Measurements from ENCODE around the gene RNF227.

RNF227 gene

GRCh38 chr17:7912927-7913524 is 3.1 kb downstream of the RNF227 start:
- Mint-ChIP-seq H3K9me3 (no peaks in the 10 kb centered on the region), H3K36me3 (ENCODE audit: low read depth) (peaks cover 61% of the 10 kb centered on the region), H3K4me3 (no peak overlapping the region), H3K27ac (peak overlapping the region; percentile 71), H3K4me1 (ENCODE audit: low read depth) (peaks cover 35% of the 10 kb centered on the region), H3K27me3 (no peaks in the 10 kb centered on the region)
- DNase-seq = no peak

GRCh38 chr17:7911116-7911515 is 5.0 kb downstream of the RNF227 start:
- peak overlapping the region; percentile 87 for H3K27ac Mint-ChIP-seq

GRCh38 chr17:7910711-7911110 is 5.4 kb downstream of the RNF227 start:
- peaks cover 85% of the 10 kb centered on the region for H3K36me3 Mint-ChIP-seq (ENCODE audit: low read depth)
- peak overlapping the region; percentile 87 for H3K27ac Mint-ChIP-seq
- no peak overlapping the region for H3K4me3 Mint-ChIP-seq
- DNase-seq = no peak
- H3K9me3 Mint-ChIP-seq = no peaks in the 10 kb centered on the region
- H3K4me1 Mint-ChIP-seq (ENCODE audit: low read depth) = peaks cover 24% of the 10 kb centered on the region
- H3K27me3 Mint-ChIP-seq = no peaks in the 10 kb centered on the region

More at GRCh38 chr17:7911116-7911515, 5.0 kb downstream of the RNF227 start:
- Mint-ChIP-seq H3K9me3 (no peaks in the 10 kb centered on the region), H3K27me3 (no peaks in the 10 kb centered on the region), H3K4me3 (no peak overlapping the region), H3K4me1 (ENCODE audit: low read depth) (peaks cover 24% of the 10 kb centered on the region), H3K36me3 (ENCODE audit: low read depth) (peaks cover 81% of the 10 kb centered on the region)
- no peak for DNase-seq

DNA sequence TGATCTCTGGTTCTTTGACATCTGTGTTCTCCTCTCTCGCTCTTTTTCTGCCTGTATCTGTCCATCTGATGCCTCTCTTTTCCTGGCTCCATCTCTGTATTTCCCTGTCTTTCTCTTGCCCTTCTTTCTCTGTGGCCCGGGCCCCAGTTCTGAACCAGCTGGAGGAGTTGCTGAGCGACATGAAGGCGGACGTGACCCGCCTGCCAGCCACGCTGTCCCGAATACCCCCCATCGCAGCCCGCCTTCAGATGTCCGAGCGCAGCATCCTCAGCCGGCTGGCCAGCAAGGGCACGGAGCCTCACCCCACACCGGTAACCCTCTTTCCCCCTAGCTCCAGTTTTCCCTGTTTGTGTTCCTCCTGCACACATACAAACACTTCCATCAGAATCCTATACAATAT is 5.8 kb downstream of the RNF227 start:
- Mint-ChIP-seq H3K36me3 (ENCODE audit: low read depth) (peaks cover 85% of the 10 kb centered on the region), H3K27me3 (no peaks in the 10 kb centered on the region), H3K27ac (peak overlapping the region; percentile 15), H3K4me1 (ENCODE audit: low read depth) (peaks cover 20% of the 10 kb centered on the region), H3K9me3 (no peaks in the 10 kb centered on the region), H3K4me3 (no peak overlapping the region)
- DNase-seq = no peak

- Mint-ChIP-seq H3K36me3 (ENCODE audit: low read depth) (peaks cover 89% of the 10 kb centered on the region), H3K27me3 (no peaks in the 10 kb centered on the region), H3K9me3 (no peaks in the 10 kb centered on the region), H3K27ac (peak overlapping the region; percentile 15), H3K4me1 (ENCODE audit: low read depth) (peaks cover 9% of the 10 kb centered on the region), H3K4me3 (no peak overlapping the region)
- no peak for DNase-seq
Observed at GRCh38 chr17:7909089-7909488, 7.0 kb downstream of the RNF227 start.

GRCh38 chr17:7903154-7904103 is 12.7 kb downstream of the RNF227 start:
- Mint-ChIP-seq H3K27me3 (no peaks in the 10 kb centered on the region), H3K36me3 (ENCODE audit: low read depth) (peaks cover 98% of the 10 kb centered on the region)
- DNase-seq = no peak

GRCh38 chr17:7897773-7898172 is 18.3 kb downstream of the RNF227 start:
- no peaks in the 10 kb centered on the region for H3K9me3 Mint-ChIP-seq
- peaks cover 16% of the 10 kb centered on the region for H3K4me1 Mint-ChIP-seq (ENCODE audit: low read depth)
- peak overlapping the region; percentile 81 for H3K27ac Mint-ChIP-seq
- peak; percentile 28 for DNase-seq
- no peaks in the 10 kb centered on the region for H3K27me3 Mint-ChIP-seq
- H3K36me3 Mint-ChIP-seq (ENCODE audit: low read depth) = peaks cover 95% of the 10 kb centered on the region
- no peak overlapping the region for H3K4me3 Mint-ChIP-seq

More at GRCh38 chr17:7903154-7904103, 12.7 kb downstream of the RNF227 start:
- Mint-ChIP-seq H3K27ac (peak overlapping the region; percentile 74), H3K4me1 (ENCODE audit: low read depth) (no peaks in the 10 kb centered on the region), H3K4me3 (no peak overlapping the region), H3K9me3 (no peaks in the 10 kb centered on the region)

GRCh38 chr17:7897090-7897489 is 19.0 kb downstream of the RNF227 start:
- Mint-ChIP-seq H3K36me3 (ENCODE audit: low read depth) (peaks cover 94% of the 10 kb centered on the region), H3K9me3 (no peaks in the 10 kb centered on the region), H3K27me3 (no peaks in the 10 kb centered on the region), H3K4me1 (ENCODE audit: low read depth) (peaks cover 16% of the 10 kb centered on the region), H3K4me3 (no peak overlapping the region), H3K27ac (peak overlapping the region; percentile 81)
- peak; percentile 13 for DNase-seq

DNA sequence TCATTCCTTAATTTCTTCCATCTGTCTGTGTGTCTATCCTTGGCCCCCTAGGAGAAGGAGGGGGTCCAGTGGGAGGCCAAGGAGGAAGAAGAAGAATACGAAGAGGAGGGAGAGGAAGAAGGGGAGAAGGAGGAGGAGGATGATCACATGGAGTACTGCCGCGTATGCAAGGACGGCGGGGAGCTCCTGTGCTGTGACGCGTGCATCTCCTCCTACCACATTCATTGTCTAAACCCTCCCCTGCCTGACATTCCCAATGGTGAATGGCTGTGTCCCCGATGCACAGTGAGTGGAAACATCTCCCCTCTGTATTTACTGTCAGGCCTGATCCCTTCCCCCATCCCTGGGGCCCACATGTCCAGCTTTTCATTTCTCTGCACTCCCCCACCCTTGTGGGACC is 21.2 kb downstream of the RNF227 start:
- no peaks in the 10 kb centered on the region for H3K27me3 Mint-ChIP-seq
- H3K9me3 Mint-ChIP-seq = no peaks in the 10 kb centered on the region
- no peak overlapping the region for H3K4me3 Mint-ChIP-seq
- peak; percentile 20 for DNase-seq
- peaks cover 95% of the 10 kb centered on the region for H3K36me3 Mint-ChIP-seq (ENCODE audit: low read depth)
- H3K27ac Mint-ChIP-seq = peak overlapping the region; percentile 39
- H3K4me1 Mint-ChIP-seq (ENCODE audit: low read depth) = peaks cover 23% of the 10 kb centered on the region

GRCh38 chr17:7894226-7894625 is 21.9 kb downstream of the RNF227 start:
- Mint-ChIP-seq H3K27me3 (no peaks in the 10 kb centered on the region), H3K9me3 (no peaks in the 10 kb centered on the region), H3K27ac (peak overlapping the region; percentile 65), H3K4me1 (ENCODE audit: low read depth) (peaks cover 23% of the 10 kb centered on the region), H3K4me3 (no peak overlapping the region), H3K36me3 (ENCODE audit: low read depth) (peaks cover 95% of the 10 kb centered on the region)
- peak; percentile 19 for DNase-seq

DNA sequence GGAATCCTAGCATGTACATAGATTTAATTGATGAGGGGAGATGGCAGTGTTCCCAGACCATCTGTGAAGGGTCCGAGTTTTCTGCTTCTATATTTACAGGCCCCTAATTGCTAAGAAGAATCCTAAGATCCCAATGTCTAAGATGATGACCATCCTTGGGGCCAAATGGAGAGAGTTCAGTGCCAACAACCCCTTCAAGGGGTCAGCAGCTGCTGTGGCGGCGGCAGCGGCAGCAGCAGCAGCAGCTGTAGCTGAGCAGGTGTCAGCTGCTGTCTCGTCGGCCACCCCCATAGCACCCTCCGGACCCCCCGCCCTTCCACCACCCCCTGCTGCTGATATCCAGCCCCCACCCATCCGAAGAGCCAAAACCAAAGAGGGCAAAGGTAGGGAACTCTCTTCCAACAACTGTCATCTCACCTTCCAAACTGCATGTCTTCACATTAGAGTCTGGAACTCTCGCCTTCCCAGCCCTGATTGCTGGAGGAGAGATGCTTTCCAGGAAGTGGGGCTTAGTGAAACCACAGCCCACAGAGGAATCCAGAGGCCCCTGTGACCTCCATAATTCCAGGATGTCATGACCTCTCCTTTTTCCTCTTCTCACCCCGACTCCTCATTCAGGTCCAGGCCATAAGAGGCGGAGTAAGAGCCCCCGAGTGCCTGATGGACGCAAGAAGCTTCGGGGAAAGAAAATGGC is 22.8 kb downstream of the RNF227 start:
- Mint-ChIP-seq H3K4me3 (no peak overlapping the region), H3K36me3 (ENCODE audit: low read depth) (peaks cover 88% of the 10 kb centered on the region), H3K4me1 (ENCODE audit: low read depth) (peaks cover 23% of the 10 kb centered on the region), H3K27ac (peak overlapping the region; percentile 65), H3K27me3 (no peaks in the 10 kb centered on the region), H3K9me3 (no peaks in the 10 kb centered on the region)
- no peak for DNase-seq

DNA sequence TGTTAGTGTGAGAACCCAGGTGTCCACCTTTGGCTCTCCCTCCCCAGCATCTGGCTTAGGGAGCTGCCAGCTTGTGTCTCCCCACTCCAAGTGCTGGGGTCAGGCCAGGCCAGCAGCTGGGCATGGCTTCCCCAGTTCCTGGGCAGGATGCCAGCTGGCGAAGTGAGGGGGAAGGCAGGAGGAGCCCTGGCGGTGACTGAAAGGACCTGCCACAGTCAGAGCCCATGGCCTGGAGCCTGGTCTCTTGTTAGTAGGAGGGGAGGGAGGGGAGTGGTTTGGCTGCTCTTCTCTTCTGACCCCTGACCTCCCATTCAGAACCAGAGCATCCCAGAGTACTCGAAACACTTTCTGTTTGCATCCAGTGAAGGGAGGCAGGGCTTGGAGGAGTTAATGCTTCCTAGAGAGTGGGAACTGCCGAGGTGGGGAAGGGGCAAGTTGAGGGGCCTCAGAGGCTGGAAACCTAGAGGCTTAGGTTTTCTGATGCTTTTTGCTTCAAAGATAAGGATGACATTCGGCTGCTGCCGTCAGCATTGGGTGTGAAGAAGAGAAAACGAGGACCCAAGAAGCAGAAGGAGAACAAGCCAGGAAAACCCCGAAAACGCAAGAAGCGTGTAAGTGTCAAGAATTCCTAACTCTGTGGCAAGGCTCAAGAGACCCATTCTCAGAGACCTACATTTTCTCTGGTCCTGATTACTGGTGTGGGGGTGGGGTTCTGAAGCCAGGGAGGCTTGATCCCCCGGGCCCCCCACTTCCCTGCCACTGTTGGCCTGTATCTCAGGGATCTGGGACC is 26.7 kb downstream of the RNF227 start:
- Mint-ChIP-seq H3K27me3 (no peaks in the 10 kb centered on the region), H3K27ac (no peak overlapping the region), H3K9me3 (no peaks in the 10 kb centered on the region), H3K4me1 (ENCODE audit: low read depth) (peaks cover 8% of the 10 kb centered on the region), H3K36me3 (ENCODE audit: low read depth) (peaks cover 62% of the 10 kb centered on the region), H3K4me3 (no peak overlapping the region)
- DNase-seq = no peak

DNA sequence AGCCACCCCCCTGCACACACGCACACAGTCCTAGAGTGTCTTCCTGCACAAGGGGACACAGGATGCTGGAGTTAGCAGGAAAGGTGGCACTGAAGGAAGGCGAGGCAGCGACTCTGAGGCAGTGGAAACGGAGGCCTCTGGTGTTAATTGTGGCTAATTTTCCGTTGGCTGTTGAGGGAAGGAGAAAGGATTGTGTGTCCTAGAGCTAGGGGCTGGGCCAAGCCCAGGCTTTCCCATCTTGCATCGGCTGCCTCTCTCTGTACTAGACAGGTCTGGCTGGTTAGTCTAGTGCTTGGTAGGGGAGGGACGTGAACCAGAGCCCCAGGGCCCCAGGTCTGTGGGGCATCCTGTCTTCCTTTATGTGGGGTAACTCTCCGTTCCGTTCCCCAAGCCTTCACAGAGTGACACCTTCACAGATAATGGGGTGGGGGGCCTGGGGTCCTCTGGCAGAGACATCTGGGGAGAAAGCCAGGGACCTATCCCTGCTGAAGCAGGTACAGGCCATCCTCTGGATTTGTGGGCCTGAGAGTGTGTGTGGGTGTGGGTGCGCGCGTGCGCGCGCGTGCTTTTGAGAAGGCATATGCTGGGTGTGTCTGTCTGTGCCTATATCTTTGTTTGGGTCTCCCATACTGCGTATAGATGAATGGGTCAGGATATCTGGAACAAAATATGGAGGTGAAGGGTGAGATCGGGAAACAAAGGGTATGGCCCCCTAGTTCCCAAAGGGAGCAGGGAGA is 27.7 kb downstream of the RNF227 start, which contains the start of gene CHD3:
Gene CHD3, plus strand, starts transcription at position 606 of the 737 bp plus-strand sequence. CDS start 212 bp downstream, outside the sequence.
- peak; percentile 77 for DNase-seq
- Mint-ChIP-seq H3K36me3 (ENCODE audit: low read depth) (peaks cover 52% of the 10 kb centered on the region), H3K9me3 (no peaks in the 10 kb centered on the region), H3K27ac (no peak within 1 kb of the TSS), H3K4me3 (no peak within 1 kb of the TSS), H3K4me1 (ENCODE audit: low read depth) (peaks cover 10% of the 10 kb centered on the region), H3K27me3 (no peaks in the 10 kb centered on the region)
